Adipocyte (in vitro differentiated cells): ENCODE measurements around the gene CDHR2.
A peak's percentile ranks its signal among the peaks of the same experiment; 100 is the strongest.
"Not testable (repeated sequence)": the region's sequence is repeated elsewhere in the genome, so short reads cannot be mapped to it uniquely, and the experiment has no call there.

Experiments used
- DNase-seq: peaks from one replicate; pipeline ENCODE4 v3.0.0-alpha.2; 2015; ENCODE audit warnings: low read depth
- H3K27me3 ChIP-seq: replicated peaks from 2 replicates; pipeline ENCODE4 v1.7.0; 2013; ENCODE audit warnings: mild to moderate bottlenecking, low read length, moderate library complexity; ENCODE audit not compliant: control insufficient read depth, insufficient read depth
- H3K36me3 ChIP-seq: 2 replicates; pipeline ENCODE4 v1.7.0; 2013; ENCODE audit warnings: low read length, mild to moderate bottlenecking, moderate library complexity; ENCODE audit not compliant: control insufficient read depth, insufficient read depth, severe bottlenecking
- H3K4me1 ChIP-seq: 2 replicates; pipeline ENCODE4 v1.7.0; 2013; ENCODE audit warnings: mild to moderate bottlenecking, low read length, moderate library complexity; ENCODE audit not compliant: control insufficient read depth, insufficient read depth
- H3K4me3 ChIP-seq: 2 replicates; pipeline ENCODE4 v1.7.0; 2013; ENCODE audit warnings: mild to moderate bottlenecking, low read length, moderate library complexity
- H3K9ac ChIP-seq: 2 replicates; pipeline ENCODE4 v1.7.0; 2013; ENCODE audit warnings: mild to moderate bottlenecking, low read length, moderate library complexity
- H3K9me3 ChIP-seq: 2 replicates; pipeline ENCODE4 v1.7.0; 2013; ENCODE audit warnings: mild to moderate bottlenecking, low read length, moderate library complexity; ENCODE audit not compliant: control insufficient read depth

The CDHR2 gene

DNA sequence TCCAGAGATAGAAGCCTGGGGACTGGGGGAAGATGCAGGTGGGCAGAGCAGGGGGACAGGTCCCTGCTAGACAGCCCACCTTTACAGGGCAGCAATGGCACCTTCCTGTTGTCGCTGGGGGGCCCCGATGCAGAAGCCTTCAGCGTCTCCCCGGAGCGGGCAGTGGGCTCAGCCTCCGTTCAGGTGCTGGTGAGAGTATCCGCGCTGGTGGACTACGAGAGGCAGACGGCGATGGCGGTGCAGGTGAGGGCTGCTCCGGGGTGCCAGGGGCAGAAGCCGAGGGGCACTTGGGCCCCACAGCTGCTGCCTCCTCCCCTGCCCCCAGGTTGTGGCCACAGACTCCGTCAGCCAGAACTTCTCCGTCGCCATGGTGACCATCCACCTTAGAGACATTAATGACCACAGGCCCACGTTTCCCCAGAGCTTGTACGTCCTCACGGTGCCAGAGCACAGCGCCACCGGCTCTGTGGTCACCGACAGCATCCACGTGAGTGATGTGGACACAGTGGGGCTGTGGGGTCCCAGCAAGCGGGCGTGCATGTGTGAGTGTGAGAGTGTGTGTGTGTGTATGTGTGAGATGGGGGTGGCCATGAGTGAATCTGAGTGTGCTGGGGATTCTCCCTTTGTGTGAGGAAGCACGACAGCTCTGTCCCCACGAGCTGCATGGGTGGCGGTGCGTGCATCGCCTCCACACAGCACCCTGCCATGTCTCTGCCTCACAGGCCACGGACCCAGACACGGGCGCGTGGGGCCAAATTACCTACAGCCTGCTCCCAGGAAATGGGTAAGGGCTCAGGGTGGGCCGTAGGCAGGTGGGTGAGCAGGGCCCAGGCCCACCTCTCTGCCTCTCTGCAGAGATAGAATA lies 28.4 kb downstream of the CDHR2 start:
- peaks cover 28% of the 10 kb centered on the region for H3K27me3 ChIP-seq
- DNase-seq: no peak

GRCh38 chr5:176578391-176578808 lies 29.3 kb downstream of the CDHR2 start:
- Histone ChIP-seq H3K9ac (no peak overlapping the region), H3K36me3 (no peaks in the 10 kb centered on the region), H3K4me3 (no peak overlapping the region), H3K27me3 (peaks cover 22% of the 10 kb centered on the region), H3K4me1 (no peaks in the 10 kb centered on the region), H3K9me3 (no peaks in the 10 kb centered on the region)
- peak; percentile 29 for DNase-seq

More for the DNA sequence above, 28.4 kb downstream of the CDHR2 start:
- Histone ChIP-seq H3K9ac (no peak overlapping the region), H3K36me3 (no peaks in the 10 kb centered on the region), H3K9me3 (no peaks in the 10 kb centered on the region), H3K4me1 (no peaks in the 10 kb centered on the region), H3K4me3 (no peak overlapping the region)

DNA sequence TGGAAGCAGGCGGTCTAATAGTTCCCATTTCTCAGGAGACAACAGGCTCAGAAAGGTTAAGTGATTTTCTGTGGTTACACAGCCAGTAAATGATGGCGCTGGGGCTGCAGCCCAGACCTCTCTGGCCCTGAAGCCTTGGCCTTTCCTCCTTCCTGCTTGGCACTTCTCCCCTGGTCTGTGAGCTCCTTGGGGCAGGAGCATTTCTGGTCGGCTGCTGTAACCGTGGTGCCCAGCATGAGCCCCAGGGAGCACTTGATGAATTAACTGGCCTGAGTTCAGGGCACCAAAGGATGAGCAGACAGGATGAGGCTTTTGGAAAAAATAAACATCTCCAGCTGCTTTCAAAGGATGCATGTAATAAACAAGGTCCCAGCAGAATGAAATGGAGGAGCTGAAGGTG lies 30.2 kb downstream of the CDHR2 start:
- H3K4me3 ChIP-seq: no peak overlapping the region
- H3K9ac ChIP-seq: no peak overlapping the region
- DNase-seq: no peak
- H3K36me3 ChIP-seq: no peaks in the 10 kb centered on the region
- peaks cover 16% of the 10 kb centered on the region for H3K27me3 ChIP-seq
- no peaks in the 10 kb centered on the region for H3K4me1 ChIP-seq
- no peaks in the 10 kb centered on the region for H3K9me3 ChIP-seq

GRCh38 chr5:176581361-176581760 lies 32.2 kb downstream of the CDHR2 start:
- Histone ChIP-seq H3K9me3 (peaks cover 4% of the 10 kb centered on the region), H3K9ac (no peak overlapping the region), H3K4me3 (no peak overlapping the region), H3K4me1 (no peaks in the 10 kb centered on the region), H3K27me3 (peaks cover 4% of the 10 kb centered on the region), H3K36me3 (no peaks in the 10 kb centered on the region)
- no peak for DNase-seq

GRCh38 chr5:176583076-176583475 lies 33.9 kb downstream of the CDHR2 start:
- Histone ChIP-seq H3K9ac (no peak overlapping the region), H3K4me1 (no peaks in the 10 kb centered on the region), H3K9me3 (peaks cover 4% of the 10 kb centered on the region), H3K36me3 (no peaks in the 10 kb centered on the region), H3K4me3 (no peak overlapping the region), H3K27me3 (no peaks in the 10 kb centered on the region)
- no peak for DNase-seq

DNA sequence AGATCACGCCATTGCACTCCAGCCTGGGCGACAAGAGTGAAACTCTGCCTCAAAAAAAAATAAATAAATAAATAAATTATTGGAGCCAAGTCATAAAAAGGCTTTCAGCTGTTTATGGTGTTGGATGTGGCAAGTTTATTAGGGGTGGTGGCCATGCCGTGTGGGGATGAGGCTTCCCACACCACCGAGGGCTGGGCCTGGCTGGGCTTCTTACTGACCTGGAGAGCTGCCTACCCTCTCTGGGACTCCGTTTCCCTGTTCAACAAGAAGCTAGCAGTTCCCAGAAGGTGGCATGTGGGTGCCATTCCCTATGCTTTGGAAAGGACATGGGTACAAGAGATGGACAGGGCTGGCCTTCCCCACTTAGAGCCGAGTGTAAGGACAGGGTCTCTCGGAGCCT lies 38.3 kb downstream of the CDHR2 start:
- Histone ChIP-seq H3K4me1 (no peaks in the 10 kb centered on the region), H3K9ac (no peak overlapping the region), H3K27me3 (no peaks in the 10 kb centered on the region), H3K9me3 (peaks cover 4% of the 10 kb centered on the region), H3K4me3 (no peak overlapping the region), H3K36me3 (no peaks in the 10 kb centered on the region)
- DNase-seq: no peak

- H3K36me3 ChIP-seq: no peaks in the 10 kb centered on the region
- DNase-seq: no peak
- peaks cover 4% of the 10 kb centered on the region for H3K9me3 ChIP-seq
- H3K9ac ChIP-seq: no peak overlapping the region
- H3K27me3 ChIP-seq: no peaks in the 10 kb centered on the region
- no peak overlapping the region for H3K4me3 ChIP-seq
- H3K4me1 ChIP-seq: no peaks in the 10 kb centered on the region
Measured at GRCh38 chr5:176588297-176588696, 39.2 kb downstream of the CDHR2 start.

- no peaks in the 10 kb centered on the region for H3K27me3 ChIP-seq
- H3K9me3 ChIP-seq: peaks cover 4% of the 10 kb centered on the region
- DNase-seq: no peak
- H3K4me3 ChIP-seq: no peak overlapping the region
- no peak overlapping the region for H3K9ac ChIP-seq
- H3K4me1 ChIP-seq: no peaks in the 10 kb centered on the region
- no peaks in the 10 kb centered on the region for H3K36me3 ChIP-seq
Measured at GRCh38 chr5:176589039-176589769, 40.1 kb downstream of the CDHR2 start.

- Histone ChIP-seq H3K9ac (no peak overlapping the region), H3K4me3 (no peak overlapping the region), H3K27me3 (no peaks in the 10 kb centered on the region), H3K4me1 (no peaks in the 10 kb centered on the region), H3K36me3 (no peaks in the 10 kb centered on the region), H3K9me3 (peaks cover 1% of the 10 kb centered on the region)
- DNase-seq: no peak
Measured at GRCh38 chr5:176590035-176590717, 41.0 kb downstream of the CDHR2 start.

DNA sequence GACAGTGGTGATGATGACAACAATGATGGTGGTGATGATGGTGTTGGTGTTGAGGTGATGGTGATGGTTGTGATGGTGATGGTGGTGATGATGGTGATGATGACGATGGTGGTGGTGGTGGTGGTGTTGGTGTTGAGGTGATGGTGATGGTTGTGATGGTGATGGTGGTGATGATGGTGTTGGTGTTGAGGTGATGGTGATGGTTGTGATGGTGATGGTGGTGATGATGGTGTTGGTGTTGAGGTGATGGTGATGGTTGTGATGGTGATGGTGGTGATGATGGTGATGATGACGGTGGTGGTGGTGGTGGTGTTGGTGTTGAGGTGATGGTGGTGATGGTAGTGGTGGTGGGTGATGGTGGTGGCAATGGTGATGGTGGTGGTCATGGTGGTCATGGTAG lies 42.5 kb downstream of the CDHR2 start:
- not testable (repeated sequence) for H3K4me3 ChIP-seq, H3K36me3 ChIP-seq, H3K9me3 ChIP-seq, H3K27me3 ChIP-seq, H3K9ac ChIP-seq, DNase-seq, H3K4me1 ChIP-seq

DNA sequence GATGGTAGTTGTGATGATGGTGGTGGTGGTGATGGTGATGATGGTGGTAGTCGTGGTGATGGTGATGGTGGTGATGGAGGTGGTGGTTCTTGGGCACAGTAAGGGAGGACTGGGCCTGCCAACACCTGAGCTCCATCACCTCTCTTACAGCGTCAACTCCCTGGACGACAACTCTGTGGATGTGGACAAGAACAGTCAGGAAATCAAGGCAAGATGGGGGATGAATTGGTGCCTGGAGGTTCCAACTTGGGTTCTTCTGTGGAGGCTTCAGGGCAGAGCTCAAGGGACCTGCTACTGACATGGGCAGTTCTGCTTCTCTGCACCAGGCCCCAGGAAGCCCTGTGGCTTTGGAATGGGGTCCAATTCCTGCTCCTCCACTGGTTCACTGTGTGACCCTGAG lies 43.4 kb downstream of the CDHR2 start:
- Histone ChIP-seq H3K4me3 (no peak overlapping the region), H3K9me3 (no peaks in the 10 kb centered on the region), H3K36me3 (no peaks in the 10 kb centered on the region), H3K4me1 (no peaks in the 10 kb centered on the region), H3K9ac (no peak overlapping the region), H3K27me3 (no peaks in the 10 kb centered on the region)
- no peak for DNase-seq
